NCI-H1436 treated with DMSO at 0.1 percent for 48 hours (cell line): ENCODE results near the gene C19orf85.
"Not testable (repeated sequence)": the region's sequence is repeated elsewhere in the genome, so short reads cannot be mapped to it uniquely, and the experiment has no call there.

Experiments
- DNase-seq: peaks from one replicate; lab custom pipeline; 2025; lab: John Stamatoyannopoulos, UW

Gene C19orf85

GRCh38 chr19:55464662-55465054 lies at the start of gene C19orf85:
TSS of gene C19orf85 (minus strand) at chr19:55464751. CDS start at chr19:55464554, 197 bp downstream.
- no peak for DNase-seq

GRCh38 chr19:55508120-55508519 lies 43.6 kb upstream of the C19orf85 start:
- DNase-seq: no peak

GRCh38 chr19:55504981-55505380 lies 40.4 kb upstream of the C19orf85 start:
- DNase-seq: no peak

DNA sequence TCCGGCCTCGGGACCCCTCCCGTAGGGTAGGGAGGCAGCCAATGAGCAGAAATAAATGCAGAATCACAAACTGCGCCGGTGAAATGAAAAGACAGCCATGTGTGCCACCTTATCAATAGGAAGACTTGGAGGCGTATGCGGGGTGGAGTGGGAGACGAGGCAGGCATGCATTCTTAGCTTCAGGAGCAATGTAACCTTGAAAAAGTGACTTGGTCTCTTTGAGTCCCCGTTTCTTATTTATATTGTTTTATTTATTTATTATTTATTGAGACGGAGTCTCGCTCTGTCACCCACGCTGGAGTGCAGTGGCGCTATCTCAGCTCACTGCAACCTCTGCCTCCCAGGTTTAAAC lies 39.7 kb upstream of the C19orf85 start:
- DNase-seq: no peak

GRCh38 chr19:55503502-55504251 lies 39.1 kb upstream of the C19orf85 start:
- peak; percentile 9 for DNase-seq

DNA sequence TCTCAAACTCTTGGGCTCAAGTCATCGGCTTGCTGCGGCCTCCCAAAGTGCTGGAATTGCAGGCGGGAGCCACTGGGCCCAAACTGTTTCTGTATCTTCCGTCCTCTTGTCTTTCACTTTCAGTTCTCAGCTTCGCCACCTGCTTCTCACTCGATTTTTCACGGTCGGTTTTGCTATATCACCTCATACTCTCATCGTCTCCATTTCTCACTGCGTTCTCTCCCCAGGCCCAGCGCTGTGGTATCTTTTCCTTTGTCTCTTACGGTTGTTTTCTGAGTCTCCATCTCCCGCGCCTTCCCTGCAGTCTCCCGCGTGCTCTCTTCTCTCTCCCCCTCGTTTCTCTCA lies 38.6 kb upstream of the C19orf85 start:
- DNase-seq: no peak

GRCh38 chr19:55502197-55502952 lies 37.8 kb upstream of the C19orf85 start:
- no peak for DNase-seq

GRCh38 chr19:55500368-55500952 lies 35.9 kb upstream of the C19orf85 start:
- DNase-seq: no peak

DNA sequence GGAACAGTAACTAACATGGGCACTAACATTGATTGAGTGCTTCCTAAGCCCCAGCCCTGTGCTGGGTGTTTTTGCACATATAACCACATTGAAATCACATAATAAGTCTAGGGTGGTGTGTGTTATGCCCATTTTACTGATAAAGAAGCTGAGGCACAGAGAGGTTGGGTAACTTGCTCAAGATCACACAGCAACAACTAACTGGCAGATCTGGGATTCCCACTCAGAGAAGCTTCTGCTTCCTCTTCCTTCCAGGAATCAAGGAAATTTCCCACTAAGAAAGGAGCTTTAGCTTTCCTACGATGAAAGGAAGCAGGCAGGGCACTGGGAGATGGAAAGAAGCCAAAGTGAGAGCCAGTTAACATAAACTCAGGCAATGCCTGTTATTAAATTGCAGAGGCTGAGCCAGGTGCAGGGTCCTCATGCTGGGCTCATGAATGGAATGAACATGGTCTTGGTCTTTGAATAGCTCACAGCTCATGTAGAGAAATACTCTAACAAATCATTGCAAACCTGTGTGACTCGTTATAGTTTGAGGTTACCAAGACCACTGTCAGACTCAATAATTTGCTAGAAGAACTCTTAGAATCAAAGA lies 33.8 kb upstream of the C19orf85 start:
- DNase-seq: no peak

DNA sequence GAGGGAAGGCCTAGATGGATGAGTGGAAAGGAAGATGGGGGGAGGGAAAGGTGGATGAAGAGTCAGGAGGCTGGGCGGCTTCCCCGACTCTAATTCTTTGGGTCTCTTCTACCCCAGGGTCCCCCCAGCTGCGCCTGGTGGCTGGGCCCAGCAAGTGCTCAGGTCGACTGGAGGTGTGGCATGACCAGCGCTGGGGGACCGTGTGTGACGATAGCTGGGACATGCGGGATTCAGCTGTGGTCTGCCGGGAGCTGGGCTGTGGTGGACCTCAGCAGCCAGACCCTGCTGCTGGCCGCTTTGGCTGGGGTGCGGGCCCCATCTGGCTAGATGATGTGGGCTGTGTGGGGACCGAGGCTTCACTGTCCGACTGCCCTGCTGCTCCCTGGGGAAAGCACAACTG lies 33.2 kb upstream of the C19orf85 start:
- no peak for DNase-seq

GRCh38 chr19:55496820-55497219 lies 32.3 kb upstream of the C19orf85 start:
- not testable (repeated sequence) for DNase-seq

DNA sequence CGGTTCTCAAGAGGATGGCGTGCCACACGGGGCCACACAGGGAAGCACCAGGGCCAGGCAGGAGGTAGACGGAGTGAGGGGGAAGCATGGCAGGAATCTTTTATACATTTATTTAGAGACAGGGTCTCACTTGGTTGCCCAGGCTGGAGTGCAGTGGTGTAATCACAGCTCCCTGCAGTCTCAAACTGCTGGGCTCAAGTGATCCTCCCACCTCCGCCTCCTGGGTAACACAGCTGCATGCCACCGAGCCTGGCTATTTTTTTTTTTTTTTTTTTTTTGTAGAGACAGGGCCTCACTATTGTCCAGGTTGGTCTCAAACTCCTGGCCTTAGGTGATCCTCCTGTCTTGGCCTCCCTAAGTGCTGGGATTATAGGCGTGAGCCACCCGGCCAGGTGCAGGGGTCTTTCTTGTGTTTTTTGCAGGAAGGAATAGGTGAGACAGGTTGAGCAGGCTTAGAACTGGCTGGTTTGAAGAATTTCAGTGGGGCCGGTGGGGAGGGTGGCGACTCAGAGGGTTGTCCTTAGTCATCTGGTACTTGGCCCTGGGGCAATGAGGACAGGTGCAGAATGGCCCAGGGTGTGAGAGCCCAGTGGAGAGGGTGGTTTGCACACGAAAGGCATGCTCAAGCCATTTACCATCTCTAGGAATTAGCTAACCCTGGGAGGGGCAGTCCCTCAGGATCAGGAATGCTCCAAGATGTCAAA lies 31.2 kb upstream of the C19orf85 start:
- DNase-seq: no peak

DNA sequence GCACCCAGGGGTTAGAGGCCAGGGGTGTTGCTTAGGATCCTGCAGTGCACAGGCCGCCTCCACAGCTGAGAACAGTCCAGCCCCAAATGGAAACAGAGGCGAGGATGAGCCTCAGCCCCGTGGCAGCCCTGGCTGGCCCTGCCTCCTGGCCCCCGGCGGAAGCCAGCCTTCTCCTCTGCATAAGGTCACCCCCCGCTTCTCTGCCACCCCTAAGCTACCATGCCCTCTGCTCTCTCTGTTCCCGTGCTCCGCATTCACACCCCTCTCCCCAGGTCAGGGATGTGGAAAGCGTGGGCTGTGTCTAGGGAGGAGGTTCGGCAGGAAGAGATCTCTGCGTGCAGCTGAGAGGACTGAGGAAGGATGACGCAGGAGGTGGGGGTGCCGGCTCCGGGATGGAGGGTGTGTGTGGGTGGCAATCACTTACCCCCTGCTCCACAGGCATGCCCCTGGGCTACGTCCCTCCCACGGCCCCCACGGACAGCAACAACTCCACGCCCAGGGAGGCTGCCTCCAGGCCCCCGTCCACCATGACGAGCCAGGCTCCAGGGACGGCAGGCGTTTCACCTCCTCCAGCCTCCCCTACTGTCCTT lies 29.7 kb upstream of the C19orf85 start:
- no peak for DNase-seq

DNA sequence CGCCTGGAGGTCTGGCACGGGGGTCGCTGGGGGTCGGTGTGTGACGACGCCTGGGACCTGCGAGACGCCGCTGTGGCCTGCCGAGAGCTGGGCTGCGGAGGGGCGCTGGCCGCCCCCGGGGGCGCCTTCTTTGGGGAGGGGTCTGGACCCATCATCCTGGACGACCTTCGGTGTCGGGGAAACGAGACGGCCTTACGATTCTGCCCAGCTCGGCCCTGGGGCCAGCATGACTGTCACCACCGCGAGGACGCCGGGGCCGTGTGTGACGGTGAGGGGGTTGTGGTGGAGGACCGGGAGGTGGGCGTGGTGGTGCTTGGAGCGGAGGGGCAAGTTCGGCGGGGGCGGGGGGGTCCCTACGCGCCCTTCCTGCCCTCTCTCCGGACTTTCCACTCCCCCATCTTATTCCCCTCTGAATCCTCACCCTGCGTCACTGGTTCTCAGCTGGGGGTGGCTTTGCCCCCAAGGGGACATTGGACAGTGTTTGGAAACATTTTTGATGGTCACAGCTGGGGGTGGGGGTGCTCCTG lies 29.2 kb upstream of the C19orf85 start:
- no peak for DNase-seq

GRCh38 chr19:55493052-55493644 lies 28.6 kb upstream of the C19orf85 start:
- no peak for DNase-seq

DNA sequence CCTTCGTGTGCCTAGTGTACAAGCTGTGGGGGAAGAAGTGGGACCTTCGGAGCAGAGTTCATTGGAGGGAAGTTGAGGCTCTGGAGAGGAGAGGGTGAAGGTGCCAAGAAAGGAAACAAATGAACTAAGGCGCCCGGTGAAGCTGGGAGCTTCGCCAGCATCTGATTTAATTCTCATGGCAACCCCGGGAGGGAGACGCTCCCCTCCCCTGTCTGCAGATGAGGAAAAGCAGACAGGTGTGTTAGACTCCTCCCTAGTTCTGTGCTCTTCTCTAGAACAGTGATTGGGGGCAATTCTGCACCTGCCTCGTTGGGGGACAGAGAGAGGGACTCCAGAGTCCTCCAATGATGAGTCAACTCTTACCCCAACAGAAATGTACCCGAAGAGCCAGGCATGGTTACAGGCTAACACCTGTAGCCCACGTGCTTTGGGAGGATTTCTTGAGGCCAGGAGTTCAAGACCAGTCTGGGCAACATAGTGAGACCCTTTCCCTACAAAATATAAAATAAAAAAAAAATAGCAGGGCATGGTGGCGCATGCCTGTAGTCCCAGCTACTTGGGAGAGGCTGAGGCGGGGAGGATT lies 27.9 kb upstream of the C19orf85 start:
- peak; percentile 22 for DNase-seq

GRCh38 chr19:55491546-55492360 lies 27.2 kb upstream of the C19orf85 start:
- DNase-seq: no peak

GRCh38 chr19:55490478-55491432 lies 26.2 kb upstream of the C19orf85 start:
- DNase-seq: no peak
